ENCODE data around the gene BCL11A. TPM values are rescaled to one million over a fixed set of nuclear protein-coding genes. Genes with fewer than 3 reads are reported as not detected.

The BCL11A gene
- total and polyA plus RNA-seq, 2 experiments from 2014 or later, result 3.5 to 8.9 TPM

GRCh38 chr2:60502144-60502543 lies 51.3 kb downstream of the BCL11A start:
- Histone ChIP-seq H3K4me2 (ENCODE audit: unreplicated experiment) (no peak overlapping the region), H3K27ac (no peak overlapping the region), H3K4me1 (ENCODE audit: insufficient read depth) (peaks cover 13% of the 10 kb centered on the region), H3K9ac (no peak overlapping the region), H3F3A (ENCODE audit: insufficient read depth) (no peaks in the 10 kb centered on the region), H3K4me3 (no peak overlapping the region), H4K20me1 (ENCODE audit: insufficient read depth) (no peaks in the 10 kb centered on the region), H3K36me3 (ENCODE audit: low read depth) (no peaks in the 10 kb centered on the region), H3K9me3 (ENCODE audit: low read depth) (no peaks in the 10 kb centered on the region), H3K79me2 (ENCODE audit: insufficient read depth) (no peaks in the 10 kb centered on the region), H3K9me2 (ENCODE audit: insufficient read depth) (no peaks in the 10 kb centered on the region), H3K27me3 (replicated peaks; ENCODE audit: insufficient read depth) (no peaks in the 10 kb centered on the region), H2AFZ (no peak overlapping the region)
- 94 to 96% methylated on average over 4 of the region's 4 CpGs for WGBS, 2 experiments (ENCODE audit: low coverage in 1 of 2, low lambda C conversion rate in 2 of 2, missing lambda C conversion rate in 2 of 2)
- TF ChIP-seq EZH2phosphoT487 (IDR thresholded peaks at IDR 0.05; ENCODE audit: insufficient read depth, low read depth), result no peak
- no peak for TF ChIP-seq EZH2 (IDR thresholded peaks at IDR 0.05; ENCODE audit: insufficient read depth, poor library complexity, severe bottlenecking)
- no peak for DNase-seq
- in situ Hi-C loops (cut with MboI), result no loop called here

GRCh38 chr2:60500861-60501260 lies 52.6 kb downstream of the BCL11A start:
- Histone ChIP-seq H3F3A (ENCODE audit: insufficient read depth) (no peaks in the 10 kb centered on the region), H3K27me3 (replicated peaks; ENCODE audit: insufficient read depth) (no peaks in the 10 kb centered on the region), H2AFZ (no peak overlapping the region), H3K79me2 (ENCODE audit: insufficient read depth) (no peaks in the 10 kb centered on the region), H3K36me3 (ENCODE audit: low read depth) (no peaks in the 10 kb centered on the region), H3K27ac (no peak overlapping the region), H3K9ac (no peak overlapping the region), H3K4me2 (ENCODE audit: unreplicated experiment) (no peak overlapping the region), H3K9me2 (ENCODE audit: insufficient read depth) (no peaks in the 10 kb centered on the region), H3K4me3 (no peak overlapping the region), H3K9me3 (ENCODE audit: low read depth) (no peaks in the 10 kb centered on the region), H4K20me1 (ENCODE audit: insufficient read depth) (no peaks in the 10 kb centered on the region), H3K4me1 (ENCODE audit: insufficient read depth) (peaks cover 13% of the 10 kb centered on the region)
- TF ChIP-seq EZH2 (IDR thresholded peaks at IDR 0.05; ENCODE audit: insufficient read depth, poor library complexity, severe bottlenecking) (no peak), EZH2phosphoT487 (IDR thresholded peaks at IDR 0.05; ENCODE audit: insufficient read depth, low read depth) (no peak)
- DNase-seq, result peak; percentile 68
- WGBS, 2 experiments (ENCODE audit: low coverage in 1 of 2, low lambda C conversion rate in 2 of 2, missing lambda C conversion rate in 2 of 2), result 37 to 44% methylated on average over 2 of the region's 2 CpGs
- in situ Hi-C loops (cut with MboI), result no loop called here

- no peak for DNase-seq
- no peak overlapping the region for H2AFZ ChIP-seq
- H3K4me1 ChIP-seq (ENCODE audit: insufficient read depth), result peaks cover 13% of the 10 kb centered on the region
- no peaks in the 10 kb centered on the region for H3K9me3 ChIP-seq (ENCODE audit: low read depth)
- H3K27me3 ChIP-seq (replicated peaks; ENCODE audit: insufficient read depth), result no peaks in the 10 kb centered on the region
- no peaks in the 10 kb centered on the region for H3K36me3 ChIP-seq (ENCODE audit: low read depth)
- no peak overlapping the region for H3K27ac ChIP-seq
- TF ChIP-seq EZH2 (IDR thresholded peaks at IDR 0.05; ENCODE audit: insufficient read depth, poor library complexity, severe bottlenecking) (no peak), EZH2phosphoT487 (IDR thresholded peaks at IDR 0.05; ENCODE audit: insufficient read depth, low read depth) (no peak)
- WGBS, 2 experiments (ENCODE audit: low coverage in 1 of 2, low lambda C conversion rate in 2 of 2, missing lambda C conversion rate in 2 of 2), result 95 to 98% methylated on average over 8 of the region's 8 CpGs
- no peak overlapping the region for H3K9ac ChIP-seq
- no peaks in the 10 kb centered on the region for H3K79me2 ChIP-seq (ENCODE audit: insufficient read depth)
- H4K20me1 ChIP-seq (ENCODE audit: insufficient read depth), result no peaks in the 10 kb centered on the region
- H3K9me2 ChIP-seq (ENCODE audit: insufficient read depth), result no peaks in the 10 kb centered on the region
- no peaks in the 10 kb centered on the region for H3F3A ChIP-seq (ENCODE audit: insufficient read depth)
- no peak overlapping the region for H3K4me2 ChIP-seq (ENCODE audit: unreplicated experiment)
- H3K4me3 ChIP-seq, result no peak overlapping the region
- in situ Hi-C loops (cut with MboI), result no loop called here
These were observed 53.7 kb downstream of the BCL11A start for GRCh38 chr2:60499651-60500265.

GRCh38 chr2:60498816-60499429 lies 54.5 kb downstream of the BCL11A start:
- Histone ChIP-seq H3K4me2 (ENCODE audit: unreplicated experiment) (no peak overlapping the region), H3F3A (ENCODE audit: insufficient read depth) (no peaks in the 10 kb centered on the region), H3K36me3 (ENCODE audit: low read depth) (no peaks in the 10 kb centered on the region), H4K20me1 (ENCODE audit: insufficient read depth) (no peaks in the 10 kb centered on the region), H2AFZ (no peak overlapping the region), H3K79me2 (ENCODE audit: insufficient read depth) (no peaks in the 10 kb centered on the region), H3K4me3 (no peak overlapping the region), H3K9ac (no peak overlapping the region), H3K27me3 (replicated peaks; ENCODE audit: insufficient read depth) (no peaks in the 10 kb centered on the region), H3K9me2 (ENCODE audit: insufficient read depth) (no peaks in the 10 kb centered on the region), H3K27ac (no peak overlapping the region), H3K4me1 (ENCODE audit: insufficient read depth) (peaks cover 7% of the 10 kb centered on the region), H3K9me3 (ENCODE audit: low read depth) (no peaks in the 10 kb centered on the region)
- WGBS, 2 experiments (ENCODE audit: low coverage in 1 of 2, low lambda C conversion rate in 2 of 2, missing lambda C conversion rate in 2 of 2), result 96 to 98% methylated on average over 8 of the region's 8 CpGs
- in situ Hi-C loops (cut with MboI), result no loop called here
- no peak for DNase-seq
- TF ChIP-seq EZH2phosphoT487 (IDR thresholded peaks at IDR 0.05; ENCODE audit: insufficient read depth, low read depth) (no peak), EZH2 (IDR thresholded peaks at IDR 0.05; ENCODE audit: insufficient read depth, poor library complexity, severe bottlenecking) (no peak)

All from GM23248 (cell line).